Suprapubic skin (tissue), 4 donors: ENCODE measurements around the gene FBXO42. TPM values are rescaled to one million over a fixed set of nuclear protein-coding genes. Genes with fewer than 3 reads are reported as not detected.

Experiments used
- DNase-seq, 2 donors: peaks; one replicate each; pipeline ENCODE4 v3.0.0-alpha.2; 2019; ENCODE audit warnings: low spot score in 2 of 2
- H3K27ac ChIP-seq: fragments of 200-600 bp; sonication (generic); one replicate; pipeline ENCODE4 v1.5.1; 2019
- H3K27me3 ChIP-seq: fragments of 200-600 bp; sonication (generic); one replicate; pipeline ENCODE4 v1.5.1; 2019
- H3K36me3 ChIP-seq: fragments of 200-600 bp; sonication (generic); one replicate; pipeline ENCODE4 v1.5.1; 2019
- H3K4me1 ChIP-seq: fragments of 200-600 bp; sonication (generic); one replicate; pipeline ENCODE4 v1.5.1; 2019
- H3K4me3 ChIP-seq: fragments of 200-600 bp; sonication (generic); one replicate; pipeline ENCODE4 v1.5.1; 2019; ENCODE audit warnings: mild to moderate bottlenecking
- H3K9me3 ChIP-seq: fragments of 200-600 bp; sonication (generic); one replicate; pipeline ENCODE4 v1.5.1; 2019
- EP300 ChIP-seq: sonication (generic); formaldehyde crosslinking; IDR thresholded peaks from one replicate; pipeline ENCODE4 v1.6.1; 2017; ENCODE audit warnings: antibody characterized with exemption
- POLR2A ChIP-seq, 2 donors: fragments of 450-650 bp; IDR thresholded peaks; one replicate each; pipeline ENCODE4 v1.6.1; 2017; ENCODE audit warnings: antibody characterized with exemption in 2 of 2, mild to moderate bottlenecking in 2 of 2, moderate library complexity in 2 of 2
- POLR2AphosphoS5 ChIP-seq, 3 donors: sonication (generic); formaldehyde crosslinking; IDR thresholded peaks; one replicate each; pipeline ENCODE4 v1.6.1; 2017; ENCODE audit warnings: antibody characterized with exemption in 3 of 3
- WGBS: methylation state at CpG from one replicate; pipeline ENCODE4 v1.1.5; 2018; 5-methylcytosine and 5-hydroxymethylcytosine counted together
- total RNA-seq, 4 donors: library from RNA; depleted of rRNA; stranded (reverse); fragments of >200 nt; gene quantifications; one replicate each; pipeline ENCODE4 v1.1.0, GENCODE V29; 2016
- TF ChIP-seq, protein P1 (sequence below), 2 donors: fragments of 200-600 bp in 1 of 2; fragments of 450-650 bp in 1 of 2; sonication (generic) in 1 of 2; IDR thresholded peaks; one replicate each; pipeline ENCODE4 v1.5.1; 2016 to 2019; ENCODE audit warnings: antibody characterized with exemption in 2 of 2, mild to moderate bottlenecking in 1 of 2, moderate library complexity in 1 of 2

FBXO42 gene
- total RNA-seq, 4 donors from 2014 or later = 51.1 to 61.4 (median 55.5) TPM

DNA sequence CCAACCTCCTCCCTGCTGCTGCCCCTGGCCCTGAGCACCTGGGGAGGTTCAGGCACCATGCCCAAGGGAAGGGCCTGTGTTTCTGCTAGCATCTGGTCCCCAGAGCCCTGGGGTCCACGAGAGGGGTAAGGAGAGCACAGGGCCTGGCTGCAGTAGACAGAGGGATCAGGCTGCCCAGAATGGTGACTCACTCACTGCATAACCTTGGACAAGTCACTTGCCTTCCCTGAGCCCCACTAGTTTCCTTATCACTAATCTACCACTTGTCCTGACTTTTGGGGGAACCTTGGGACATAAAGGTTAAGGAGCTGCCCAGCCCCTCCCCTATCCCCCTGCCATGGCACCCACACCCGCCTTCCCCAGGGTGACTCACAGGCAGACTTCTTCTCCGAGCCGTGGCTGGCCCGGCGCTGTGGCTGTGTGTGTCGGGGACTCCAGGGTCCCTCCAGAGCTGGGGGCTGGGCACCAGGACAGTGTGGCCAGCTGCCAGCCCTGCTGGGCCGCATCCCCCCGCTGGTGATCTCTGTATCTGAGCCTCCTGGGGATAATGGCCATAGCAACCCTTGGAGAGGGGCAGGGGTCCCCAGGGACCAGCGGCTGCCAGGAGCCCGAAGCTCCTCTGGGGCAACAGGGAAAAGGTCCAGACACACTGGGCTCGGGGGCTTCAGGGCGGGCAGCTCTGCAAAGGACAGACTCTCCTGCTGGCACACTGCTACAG lies 143.9 kb downstream of the FBXO42 start:
- TF ChIP-seq EP300 (no peak), POLR2A (IDR thresholded peaks at IDR 0.05) (no peak), POLR2AphosphoS5 (IDR thresholded peaks at IDR 0.05) (no peak)
- TF ChIP-seq, protein P1, sequence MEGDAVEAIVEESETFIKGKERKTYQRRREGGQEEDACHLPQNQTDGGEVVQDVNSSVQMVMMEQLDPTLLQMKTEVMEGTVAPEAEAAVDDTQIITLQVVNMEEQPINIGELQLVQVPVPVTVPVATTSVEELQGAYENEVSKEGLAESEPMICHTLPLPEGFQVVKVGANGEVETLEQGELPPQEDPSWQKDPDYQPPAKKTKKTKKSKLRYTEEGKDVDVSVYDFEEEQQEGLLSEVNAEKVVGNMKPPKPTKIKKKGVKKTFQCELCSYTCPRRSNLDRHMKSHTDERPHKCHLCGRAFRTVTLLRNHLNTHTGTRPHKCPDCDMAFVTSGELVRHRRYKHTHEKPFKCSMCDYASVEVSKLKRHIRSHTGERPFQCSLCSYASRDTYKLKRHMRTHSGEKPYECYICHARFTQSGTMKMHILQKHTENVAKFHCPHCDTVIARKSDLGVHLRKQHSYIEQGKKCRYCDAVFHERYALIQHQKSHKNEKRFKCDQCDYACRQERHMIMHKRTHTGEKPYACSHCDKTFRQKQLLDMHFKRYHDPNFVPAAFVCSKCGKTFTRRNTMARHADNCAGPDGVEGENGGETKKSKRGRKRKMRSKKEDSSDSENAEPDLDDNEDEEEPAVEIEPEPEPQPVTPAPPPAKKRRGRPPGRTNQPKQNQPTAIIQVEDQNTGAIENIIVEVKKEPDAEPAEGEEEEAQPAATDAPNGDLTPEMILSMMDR (IDR thresholded peaks at IDR 0.05) = no peak
- no peaks in the 10 kb centered on the region for H3K9me3 ChIP-seq
- H3K4me3 ChIP-seq = no peak overlapping the region
- H3K27me3 ChIP-seq = no peaks in the 10 kb centered on the region
- peak overlapping the region; percentile 95 for H3K27ac ChIP-seq
- WGBS = 66% methylated on average over 8 of the region's 13 CpGs
- peaks cover 59% of the 10 kb centered on the region for H3K4me1 ChIP-seq
- peaks cover 14% of the 10 kb centered on the region for H3K36me3 ChIP-seq
- DNase-seq = no peak

DNA sequence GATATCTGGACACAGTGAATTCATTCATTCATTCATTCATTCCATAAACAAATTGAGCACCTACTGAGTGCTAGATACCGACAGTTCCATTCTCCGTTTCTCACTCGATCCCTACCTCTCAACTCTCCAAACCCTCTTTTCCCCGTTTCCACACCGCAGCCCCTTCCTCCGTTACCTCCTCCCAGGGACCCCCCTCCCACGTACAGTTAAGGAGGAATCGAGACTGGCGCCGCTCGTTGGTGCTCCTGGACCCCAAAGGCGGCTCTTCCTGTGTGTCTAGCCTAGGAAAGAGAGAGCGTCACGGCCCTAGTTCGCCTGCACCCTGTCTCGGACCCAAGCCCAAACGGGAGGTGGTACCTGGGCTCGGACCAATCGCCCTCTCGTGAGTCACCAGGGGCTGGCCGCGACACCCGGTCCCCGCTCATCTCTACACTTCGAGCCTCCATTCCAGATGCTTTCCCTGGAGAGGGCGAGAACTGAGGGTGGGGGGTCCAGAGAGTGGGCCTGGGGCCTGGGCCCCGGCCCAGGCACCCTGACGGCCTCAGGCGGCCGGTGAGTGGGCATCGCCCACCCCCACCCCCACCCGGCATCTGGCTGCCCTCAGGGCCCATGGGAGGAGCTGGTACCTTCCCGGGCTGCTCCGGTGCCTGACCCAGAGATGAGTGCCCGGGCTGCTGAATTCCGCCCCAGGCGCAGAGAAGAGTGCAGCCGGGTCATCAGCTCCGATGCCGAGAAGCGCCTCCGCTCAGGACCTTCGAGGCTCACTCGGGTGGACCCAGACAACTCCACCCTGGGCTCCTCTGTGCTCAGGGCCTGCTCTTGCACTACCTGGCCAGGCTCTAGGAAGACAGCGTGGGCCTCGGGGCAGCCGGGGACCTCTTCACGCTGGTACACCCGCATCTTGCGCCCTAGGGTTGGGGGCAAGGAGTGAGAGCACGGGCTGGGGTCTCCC lies 144.7 kb downstream of the FBXO42 start:
- WGBS = 16% methylated on average over 22 of the region's 51 CpGs

DNA sequence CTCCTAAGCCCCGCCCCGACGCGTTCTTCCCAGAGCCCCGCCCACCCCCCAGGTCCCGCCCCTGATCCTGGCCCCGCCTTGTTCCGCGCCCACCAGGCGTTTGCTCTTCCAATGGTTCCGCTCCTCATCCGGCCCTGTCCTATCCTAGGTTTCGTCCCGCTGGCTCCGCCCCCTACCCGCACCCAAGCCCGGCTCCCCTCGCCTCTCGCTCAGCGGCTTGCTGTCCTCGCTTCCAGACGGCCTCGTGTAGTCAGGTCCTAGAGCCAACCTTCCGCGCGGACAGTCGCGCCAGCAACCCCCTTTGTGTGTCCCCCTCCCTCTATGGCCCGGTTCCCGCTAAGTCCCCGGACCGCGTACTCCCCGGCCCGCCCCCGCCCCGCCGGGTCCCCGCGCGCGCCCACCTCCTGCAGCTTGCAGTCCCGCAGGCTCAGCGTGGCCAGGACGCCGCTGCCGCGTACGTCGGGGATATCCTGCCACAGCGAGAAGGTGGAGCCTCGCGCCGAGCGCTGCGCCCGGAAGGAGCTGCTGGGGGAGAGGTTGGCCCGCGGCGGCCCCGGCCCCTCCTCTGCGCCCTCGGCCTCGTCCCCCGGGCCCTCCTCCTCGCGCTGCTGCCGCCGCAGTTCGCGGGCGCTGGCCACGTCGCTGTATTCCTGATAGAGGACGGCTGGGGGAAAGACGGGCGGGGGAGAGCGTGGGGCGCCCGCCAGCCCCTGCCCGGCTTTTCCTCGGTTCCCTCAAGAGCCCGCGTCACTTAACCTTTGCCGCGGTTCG lies 145.5 kb downstream of the FBXO42 start:
- under 1% methylated on average over 36 of the region's 87 CpGs for WGBS
- DNase-seq = peak; percentile 99
- Histone ChIP-seq H3K27me3 (no peaks in the 10 kb centered on the region), H3K27ac (peak overlapping the region; percentile 95), H3K4me3 (peak overlapping the region; percentile 58), H3K36me3 (peaks cover 29% of the 10 kb centered on the region), H3K4me1 (peaks cover 51% of the 10 kb centered on the region), H3K9me3 (no peaks in the 10 kb centered on the region)
- peak in 1 of 2 donors; percentile 23 for TF ChIP-seq POLR2A (IDR thresholded peaks at IDR 0.05)
- TF ChIP-seq, protein P1 (IDR thresholded peaks at IDR 0.05) = no peak

More for the DNA sequence above, 144.7 kb downstream of the FBXO42 start:
- Histone ChIP-seq H3K27me3 (no peaks in the 10 kb centered on the region), H3K4me1 (peaks cover 56% of the 10 kb centered on the region), H3K4me3 (peak overlapping the region; percentile 58), H3K9me3 (no peaks in the 10 kb centered on the region), H3K27ac (peak overlapping the region; percentile 95), H3K36me3 (peaks cover 22% of the 10 kb centered on the region)
- TF ChIP-seq POLR2AphosphoS5 (IDR thresholded peaks at IDR 0.05) (no peak), EP300 (no peak), POLR2A (IDR thresholded peaks at IDR 0.05) (no peak)
- TF ChIP-seq, protein P1 (IDR thresholded peaks at IDR 0.05) = no peak
- DNase-seq = no peak

DNA sequence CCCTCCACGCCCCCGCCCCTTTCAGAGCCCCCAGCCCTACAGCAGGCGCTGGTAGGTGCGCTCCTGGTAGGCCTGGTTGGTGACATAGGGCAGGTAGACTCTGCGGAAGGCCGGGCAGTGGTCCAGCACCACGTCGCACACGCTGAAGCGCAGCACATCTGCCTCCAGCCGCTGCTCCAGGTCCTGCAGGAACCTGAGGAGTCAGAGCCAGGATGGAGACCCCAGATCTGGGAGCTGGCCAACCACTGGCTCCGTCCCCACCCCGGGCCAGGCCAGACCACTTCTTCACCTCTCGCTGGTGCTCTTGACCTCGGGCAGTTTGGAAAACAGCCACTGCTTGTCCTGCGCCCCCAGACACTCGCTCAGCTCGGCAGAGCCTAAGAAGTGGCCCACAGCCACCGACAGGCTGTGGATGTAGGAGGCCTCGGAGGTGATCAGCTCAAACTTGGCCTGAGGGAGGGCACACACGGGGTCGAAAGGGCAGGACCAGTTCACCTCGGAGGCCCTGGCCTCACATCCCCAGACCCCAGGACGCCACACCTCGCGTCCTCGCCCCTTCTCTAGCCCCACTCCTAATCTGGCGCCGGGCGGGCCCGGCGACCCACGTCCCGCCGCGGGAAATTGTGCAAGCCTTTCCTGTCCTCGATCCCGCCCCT lies 146.3 kb downstream of the FBXO42 start:
- DNase-seq = no peak
- H3K4me1 ChIP-seq = peaks cover 45% of the 10 kb centered on the region
- no peaks in the 10 kb centered on the region for H3K9me3 ChIP-seq
- 24% methylated on average over 14 of the region's 38 CpGs for WGBS
- H3K4me3 ChIP-seq = peak overlapping the region; percentile 58
- H3K27ac ChIP-seq = peak overlapping the region; percentile 95
- TF ChIP-seq POLR2AphosphoS5 (IDR thresholded peaks at IDR 0.05) (no peak), POLR2A (IDR thresholded peaks at IDR 0.05) (no peak), EP300 (no peak)
- TF ChIP-seq, protein P1 (IDR thresholded peaks at IDR 0.05) = no peak
- H3K27me3 ChIP-seq = no peaks in the 10 kb centered on the region
- peaks cover 32% of the 10 kb centered on the region for H3K36me3 ChIP-seq
